Epithelial cell of proximal tubule (primary cell): ENCODE results near the gene FRMD1. TPM values are rescaled to one million over a fixed set of nuclear protein-coding genes. Genes with fewer than 3 reads are reported as not detected.

Experiments used
- DNase-seq: peaks from one replicate; pipeline ENCODE4 v3.0.0-alpha.2; 2011; ENCODE audit warnings: low read depth
- H3K4me3 ChIP-seq: 2 replicates; pipeline ENCODE4 v1.5.1; 2011; ENCODE audit warnings: low read depth, mild to moderate bottlenecking, low read length
- total RNA-seq: library from RNA; depleted of rRNA; stranded (reverse); fragments of >200 nt; gene quantifications from 2 replicates; pipeline ENCODE4 v1.2.3, GENCODE V29; 2015
- TF ChIP-seq, protein P1 (sequence below): conservative IDR thresholded peaks from 2 replicates; pipeline ENCODE4 v1.5.1; 2012; ENCODE audit warnings: low read depth, mild to moderate bottlenecking, low read length

The FRMD1 gene
- total RNA-seq, 1 donor from 2014 or later = not detected

GRCh38 chr6:168016176-168016620 is 62.8 kb downstream of the FRMD1 start:
- H3K4me3 ChIP-seq = no peak overlapping the region
- TF ChIP-seq, protein P1, sequence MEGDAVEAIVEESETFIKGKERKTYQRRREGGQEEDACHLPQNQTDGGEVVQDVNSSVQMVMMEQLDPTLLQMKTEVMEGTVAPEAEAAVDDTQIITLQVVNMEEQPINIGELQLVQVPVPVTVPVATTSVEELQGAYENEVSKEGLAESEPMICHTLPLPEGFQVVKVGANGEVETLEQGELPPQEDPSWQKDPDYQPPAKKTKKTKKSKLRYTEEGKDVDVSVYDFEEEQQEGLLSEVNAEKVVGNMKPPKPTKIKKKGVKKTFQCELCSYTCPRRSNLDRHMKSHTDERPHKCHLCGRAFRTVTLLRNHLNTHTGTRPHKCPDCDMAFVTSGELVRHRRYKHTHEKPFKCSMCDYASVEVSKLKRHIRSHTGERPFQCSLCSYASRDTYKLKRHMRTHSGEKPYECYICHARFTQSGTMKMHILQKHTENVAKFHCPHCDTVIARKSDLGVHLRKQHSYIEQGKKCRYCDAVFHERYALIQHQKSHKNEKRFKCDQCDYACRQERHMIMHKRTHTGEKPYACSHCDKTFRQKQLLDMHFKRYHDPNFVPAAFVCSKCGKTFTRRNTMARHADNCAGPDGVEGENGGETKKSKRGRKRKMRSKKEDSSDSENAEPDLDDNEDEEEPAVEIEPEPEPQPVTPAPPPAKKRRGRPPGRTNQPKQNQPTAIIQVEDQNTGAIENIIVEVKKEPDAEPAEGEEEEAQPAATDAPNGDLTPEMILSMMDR = no peak
- DNase-seq = no peak

- TF ChIP-seq, protein P1 = no peak
- DNase-seq = no peak
- H3K4me3 ChIP-seq = no peak overlapping the region
Measured at GRCh38 chr6:168015482-168016175, 63.4 kb downstream of the FRMD1 start.

DNA sequence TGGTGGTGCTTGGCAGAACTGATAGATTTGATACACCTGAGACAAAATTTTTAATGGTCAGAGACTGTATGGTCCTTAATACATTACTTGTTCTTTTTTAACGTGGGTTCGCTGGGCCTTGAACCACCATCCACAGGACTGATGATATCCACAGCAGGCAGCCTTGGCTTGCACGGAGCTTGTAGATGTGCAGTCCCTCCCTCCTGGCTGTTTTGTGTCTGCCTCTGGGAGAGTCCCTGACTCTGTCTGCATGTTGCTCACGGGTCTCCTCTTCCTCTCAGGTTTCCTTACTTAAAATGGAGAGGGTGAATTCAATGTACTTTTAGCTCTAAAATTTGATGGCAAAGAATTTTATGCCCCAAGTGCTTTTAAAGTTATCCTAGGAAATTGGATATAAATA is 64.0 kb downstream of the FRMD1 start:
- TF ChIP-seq, protein P1 = no peak
- H3K4me3 ChIP-seq = no peak overlapping the region
- no peak for DNase-seq

- H3K4me3 ChIP-seq = no peak overlapping the region
- TF ChIP-seq, protein P1 = no peak
- DNase-seq = no peak
Measured at GRCh38 chr6:168014428-168014827, 64.6 kb downstream of the FRMD1 start.

- DNase-seq = no peak
- TF ChIP-seq, protein P1 = no peak
- no peak overlapping the region for H3K4me3 ChIP-seq
Measured at GRCh38 chr6:168013250-168013915, 65.6 kb downstream of the FRMD1 start.

GRCh38 chr6:168012431-168013249 is 66.4 kb downstream of the FRMD1 start:
- TF ChIP-seq, protein P1 = no peak
- no peak overlapping the region for H3K4me3 ChIP-seq
- no peak for DNase-seq
